Cardiac muscle cell (in vitro differentiated cells and primary cell): Measurements from ENCODE around the gene PER2. TPM values are rescaled to one million over a fixed set of nuclear protein-coding genes. Genes with fewer than 3 reads are reported as not detected.

Experiments used
- DNase-seq, 2 donors: peaks; one replicate each; pipeline versions ENCODE4 v3.0.0 to v3.0.0-alpha.2; 2010 to 2017; ENCODE audit warnings: low read depth in 1 of 2, low spot score in 1 of 2
- H3K27ac ChIP-seq: fragments of 200-600 bp; sonication (generic); 2 replicates; pipeline ENCODE4 v1.5.1; 2016
- H3K27me3 ChIP-seq: fragments of 200-600 bp; sonication (generic); 2 replicates; pipeline ENCODE4 v1.6.0; 2016; ENCODE audit warnings: control low read depth
- H3K36me3 ChIP-seq: fragments of 200-600 bp; sonication (generic); 2 replicates; pipeline ENCODE4 v1.5.1; 2016; ENCODE audit warnings: control low read depth
- H3K4me1 ChIP-seq: fragments of 200-600 bp; sonication (generic); 2 replicates; pipeline ENCODE4 v1.8.1; 2017; ENCODE audit warnings: low read depth, mild to moderate bottlenecking, mixed run types
- H3K4me3 ChIP-seq: fragments of 200-600 bp; sonication (generic); 2 replicates; pipeline ENCODE4 v1.5.1; 2016; ENCODE audit warnings: mild to moderate bottlenecking
- H3K9me3 ChIP-seq: fragments of 200-600 bp; sonication (generic); 2 replicates; pipeline ENCODE4 v1.5.1; 2017; ENCODE audit warnings: low read depth, mild to moderate bottlenecking, control low read depth
- polyA plus RNA-seq: library from polyadenylated mRNA; unstranded; fragments of >200 nt; fragmentation: Nextera tagmentation; extraction: Ambion mirVana; gene quantifications from 2 replicates; pipeline ENCODE4 v1.2.1, GENCODE V29; 2016
- total RNA-seq: library from RNA; depleted of rRNA; stranded (reverse); fragments of >200 nt; gene quantifications from 2 replicates; pipeline ENCODE4 v1.2.3, GENCODE V29; 2016
- TF ChIP-seq, protein P1 (sequence below): IDR thresholded peaks from 2 replicates; pipeline ENCODE4 v1.5.1; 2012; ENCODE audit warnings: low read depth, mild to moderate bottlenecking, low read length

Gene PER2
- total and polyA plus RNA-seq, 2 experiments from 2014 or later: 1.4 to 3.9 TPM

GRCh38 chr2:238235856-238236255 is 52.6 kb downstream of the PER2 start:
- H3K4me1 ChIP-seq: no peaks in the 10 kb centered on the region
- no peak overlapping the region for H3K4me3 ChIP-seq
- no peaks in the 10 kb centered on the region for H3K9me3 ChIP-seq
- peaks cover 51% of the 10 kb centered on the region for H3K27me3 ChIP-seq
- no peak for DNase-seq
- H3K36me3 ChIP-seq: no peaks in the 10 kb centered on the region
- no peak overlapping the region for H3K27ac ChIP-seq
- TF ChIP-seq, protein P1, sequence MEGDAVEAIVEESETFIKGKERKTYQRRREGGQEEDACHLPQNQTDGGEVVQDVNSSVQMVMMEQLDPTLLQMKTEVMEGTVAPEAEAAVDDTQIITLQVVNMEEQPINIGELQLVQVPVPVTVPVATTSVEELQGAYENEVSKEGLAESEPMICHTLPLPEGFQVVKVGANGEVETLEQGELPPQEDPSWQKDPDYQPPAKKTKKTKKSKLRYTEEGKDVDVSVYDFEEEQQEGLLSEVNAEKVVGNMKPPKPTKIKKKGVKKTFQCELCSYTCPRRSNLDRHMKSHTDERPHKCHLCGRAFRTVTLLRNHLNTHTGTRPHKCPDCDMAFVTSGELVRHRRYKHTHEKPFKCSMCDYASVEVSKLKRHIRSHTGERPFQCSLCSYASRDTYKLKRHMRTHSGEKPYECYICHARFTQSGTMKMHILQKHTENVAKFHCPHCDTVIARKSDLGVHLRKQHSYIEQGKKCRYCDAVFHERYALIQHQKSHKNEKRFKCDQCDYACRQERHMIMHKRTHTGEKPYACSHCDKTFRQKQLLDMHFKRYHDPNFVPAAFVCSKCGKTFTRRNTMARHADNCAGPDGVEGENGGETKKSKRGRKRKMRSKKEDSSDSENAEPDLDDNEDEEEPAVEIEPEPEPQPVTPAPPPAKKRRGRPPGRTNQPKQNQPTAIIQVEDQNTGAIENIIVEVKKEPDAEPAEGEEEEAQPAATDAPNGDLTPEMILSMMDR: no peak

DNA sequence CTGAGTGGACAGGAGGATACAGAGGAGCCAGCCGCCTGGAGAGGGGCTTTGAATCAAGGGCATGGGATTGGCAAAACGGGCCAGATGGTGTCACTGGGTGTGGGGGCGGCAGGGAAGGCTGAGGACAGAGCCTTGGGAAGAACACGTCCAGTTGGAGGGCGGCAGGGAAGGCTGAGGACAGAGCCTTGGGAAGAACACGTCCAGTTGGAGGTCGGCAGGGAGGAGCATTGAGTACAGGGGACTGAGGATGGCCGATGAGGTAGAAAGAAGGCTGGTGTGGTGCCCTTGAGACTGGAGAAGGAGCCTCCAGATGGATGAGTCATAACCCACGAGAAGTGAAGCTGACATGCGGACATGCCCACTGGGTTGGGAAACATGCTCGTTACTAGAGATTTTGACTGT is 53.1 kb downstream of the PER2 start:
- Histone ChIP-seq H3K36me3 (no peaks in the 10 kb centered on the region), H3K9me3 (no peaks in the 10 kb centered on the region), H3K27ac (no peak overlapping the region), H3K27me3 (peaks cover 55% of the 10 kb centered on the region), H3K4me1 (no peaks in the 10 kb centered on the region), H3K4me3 (no peak overlapping the region)
- DNase-seq: peak in 1 of 2 donors; percentile 43
- TF ChIP-seq, protein P1: no peak

- peaks cover 51% of the 10 kb centered on the region for H3K27me3 ChIP-seq
These were observed 54.8 kb downstream of the PER2 start for GRCh38 chr2:238233625-238234024.

DNA sequence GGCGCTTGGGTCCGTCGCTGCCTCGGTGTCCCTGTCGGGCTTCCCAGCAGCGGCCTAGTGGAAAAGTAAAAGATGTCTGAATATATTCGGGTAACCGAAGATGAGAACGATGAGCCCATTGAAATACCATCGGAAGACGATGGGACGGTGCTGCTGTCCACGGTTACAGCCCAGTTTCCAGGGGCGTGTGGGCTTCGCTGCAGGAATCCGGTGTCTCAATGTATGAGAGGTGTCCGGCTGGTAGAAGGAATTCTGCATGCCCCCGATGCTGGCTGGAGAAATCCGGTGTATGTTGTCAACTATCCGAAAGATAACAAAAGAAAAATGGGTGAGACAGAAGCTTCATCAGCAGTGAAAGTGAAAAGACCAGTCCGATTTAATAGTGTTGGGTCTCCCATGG is 56.6 kb downstream of the PER2 start:
- peaks cover 33% of the 10 kb centered on the region for H3K27me3 ChIP-seq
- H3K4me1 ChIP-seq: peaks cover 11% of the 10 kb centered on the region
- TF ChIP-seq, protein P1: no peak
- H3K36me3 ChIP-seq: no peaks in the 10 kb centered on the region
- peak overlapping the region; percentile 41 for H3K4me3 ChIP-seq
- no peak for DNase-seq
- H3K27ac ChIP-seq: no peak overlapping the region
- no peaks in the 10 kb centered on the region for H3K9me3 ChIP-seq

More at GRCh38 chr2:238233625-238234024, 54.8 kb downstream of the PER2 start:
- no peaks in the 10 kb centered on the region for H3K36me3 ChIP-seq
- H3K4me3 ChIP-seq: no peak overlapping the region
- TF ChIP-seq, protein P1: no peak
- no peaks in the 10 kb centered on the region for H3K9me3 ChIP-seq
- peaks cover 10% of the 10 kb centered on the region for H3K4me1 ChIP-seq
- H3K27ac ChIP-seq: no peak overlapping the region
- no peak for DNase-seq

GRCh38 chr2:238231251-238231793 is 57.1 kb downstream of the PER2 start:
- peak overlapping the region; percentile 41 for H3K4me3 ChIP-seq
- H3K9me3 ChIP-seq: no peaks in the 10 kb centered on the region
- TF ChIP-seq, protein P1: no peak
- DNase-seq: peak; percentile 72 to 81
- H3K27ac ChIP-seq: no peak overlapping the region
- H3K4me1 ChIP-seq: peaks cover 11% of the 10 kb centered on the region
- peaks cover 28% of the 10 kb centered on the region for H3K27me3 ChIP-seq
- no peaks in the 10 kb centered on the region for H3K36me3 ChIP-seq

DNA sequence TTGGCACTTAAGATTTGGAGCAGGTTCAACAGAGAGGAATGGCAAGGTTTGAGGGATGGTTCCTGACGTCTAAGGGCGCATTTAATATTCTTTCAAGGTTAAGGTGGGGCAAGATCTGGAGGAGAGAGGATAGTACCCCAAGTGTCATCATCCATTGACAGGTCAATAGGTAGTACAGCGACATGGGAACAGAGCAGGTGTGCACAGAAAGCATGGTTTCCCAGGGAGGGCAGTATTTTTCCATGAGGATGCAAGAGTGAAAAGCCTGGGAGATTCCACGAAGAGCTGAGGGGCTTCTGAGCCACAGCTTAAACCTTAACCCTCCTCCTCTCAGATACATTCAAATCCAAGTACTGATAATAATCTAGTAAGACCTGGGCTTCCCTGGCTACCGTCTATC is 57.7 kb downstream of the PER2 start:
- peaks cover 21% of the 10 kb centered on the region for H3K27me3 ChIP-seq
- TF ChIP-seq, protein P1: no peak
- DNase-seq: no peak

More for the DNA sequence above, 57.7 kb downstream of the PER2 start:
- no peak overlapping the region for H3K27ac ChIP-seq
- peaks cover 11% of the 10 kb centered on the region for H3K4me1 ChIP-seq
- no peak overlapping the region for H3K4me3 ChIP-seq
- H3K36me3 ChIP-seq: no peaks in the 10 kb centered on the region
- H3K9me3 ChIP-seq: no peaks in the 10 kb centered on the region
